Spleen (tissue), 11 donors: ENCODE data around the gene DIRAS1. TPM values are rescaled to one million over a fixed set of nuclear protein-coding genes. Genes with fewer than 3 reads are reported as not detected.

Experiments used
- DNase-seq: peaks from one replicate; pipeline ENCODE4 v3.0.0-alpha.2; 2020
- H3K27ac ChIP-seq, 8 donors: fragments of 200-600 bp; sonication (generic) in 7 of 8; 1 replicate in 4 of 8; 2 replicates in 4 of 8; pipeline versions ENCODE4 v1.5.0 to v1.8.0; 2016 to 2021; ENCODE audit warnings: inconsistent platforms in 4 of 8, mild to moderate bottlenecking in 4 of 8, moderate library complexity in 1 of 8
- H3K27me3 ChIP-seq, 7 donors: fragments of 200-600 bp; sonication (generic) in 6 of 7; replicated peaks in 1 of 7; 1 replicate in 4 of 7; 2 replicates in 3 of 7; pipeline versions ENCODE4 v1.5.0 to v1.8.0; 2016 to 2021; ENCODE audit warnings: inconsistent platforms in 3 of 7, mild to moderate bottlenecking in 1 of 7
- H3K36me3 ChIP-seq, 6 donors: fragments of 200-600 bp; sonication (generic) in 5 of 6; 1 replicate in 4 of 6; 2 replicates in 2 of 6; pipeline versions ENCODE4 v1.5.0 to v1.8.0; 2016 to 2021; ENCODE audit warnings: inconsistent platforms in 2 of 6
- H3K4me1 ChIP-seq, 6 donors: fragments of 200-600 bp; sonication (generic) in 5 of 6; 1 replicate in 3 of 6; 2 replicates in 3 of 6; pipeline versions ENCODE4 v1.5.0 to v1.8.0; 2016 to 2021; ENCODE audit warnings: inconsistent platforms in 3 of 6
- H3K4me3 ChIP-seq, 8 donors: fragments of 200-600 bp; sonication (generic) in 7 of 8; 1 replicate in 4 of 8; 2 replicates in 4 of 8; pipeline versions ENCODE4 v1.5.0 to v1.8.0; 2016 to 2021; ENCODE audit warnings: inconsistent platforms in 4 of 8, mild to moderate bottlenecking in 4 of 8, moderate library complexity in 2 of 8
- H3K9me3 ChIP-seq, 8 donors: fragments of 200-600 bp; sonication (generic) in 7 of 8; 1 replicate in 4 of 8; 2 replicates in 4 of 8; pipeline versions ENCODE4 v1.5.0 to v1.8.0; 2016 to 2021; ENCODE audit warnings: inconsistent platforms in 4 of 8
- POLR2A ChIP-seq, 3 donors: fragments of 450-650 bp; IDR thresholded peaks; one replicate each; pipeline ENCODE4 v1.5.1; 2017; ENCODE audit warnings: antibody characterized with exemption in 3 of 3, mild to moderate bottlenecking in 1 of 3
- POLR2AphosphoS5 ChIP-seq, 3 donors: sonication (generic); formaldehyde crosslinking; IDR thresholded peaks; one replicate each; pipeline ENCODE4 v1.5.1; 2017; ENCODE audit warnings: antibody characterized with exemption in 3 of 3
- WGBS, 5 donors: extraction: QIAGEN DNeasy Blood & Tissue Kit in 3 of 5; methylation state at CpG; one replicate each; pipeline versions ENCODE4 v1.1.5 to v1.1.7; 2013 to 2018; 5-methylcytosine and 5-hydroxymethylcytosine counted together
- intact Hi-C: fragments of 100-400 bp; cut with DNase I; formaldehyde crosslinking; loops from one replicate; pipeline ENCODE4 v1.15.0; 2023; ENCODE audit warnings: low total_unique reads
- polyA plus RNA-seq, 3 donors: library from polyadenylated mRNA; stranded (reverse); fragments of 200-250 nt; gene quantifications; one replicate each; pipeline ENCODE4 v1.2.1, GENCODE V29; 2013
- total RNA-seq, 7 donors: library from RNA; depleted of rRNA in 3 of 7; stranded (reverse); fragments of >200 nt in 3 of 7; fragmentation: NEBNext Ultra II Directional in 4 of 7; extraction: Animal tissue kit (Norgen Biotek cat#: 25700) in 4 of 7; gene quantifications; one replicate each; pipeline versions ENCODE4 v1.1.0 to v1.2.1, GENCODE V29; 2016 to 2021
- TF ChIP-seq, protein P1 (sequence below), 11 experiments: fragments of 200-600 bp in 7 of 11; fragments of 450-650 bp in 4 of 11; sonication (generic) in 4 of 11; IDR thresholded peaks in 8 of 11; conservative IDR thresholded peaks in 3 of 11; 1 replicate in 7 of 11; 2 replicates in 4 of 11; pipeline versions ENCODE4 v1.4.0 to v1.8.0; 2016 to 2021; ENCODE audit warnings: antibody characterized with exemption in 11 of 11, inconsistent platforms in 4 of 11, mild to moderate bottlenecking in 1 of 11
- donor health status: healthy with polysubstance abuse.
- donor health status: DM: no; HTN: no; CAD: no; lungs with moderate emphysema.
- donor health status: DM: no; HTN: no; CAD: no.
- donor health status: Bipolar disorder and iron deficiency.
- donor health status: healthy.
- donor health status: DM: no; HTN: no; CAD: no.
- donor health status: DM: yes; HTN: yes; CAD: no.

DIRAS1 gene
- total and polyA plus RNA-seq, 10 donors: 1.3 to 17.1 (median 3.5) TPM

- Histone ChIP-seq H3K4me3 (no peak overlapping the region), H3K36me3 (peaks cover 0 to 67% (median 51%) of the 10 kb centered on the region in 6 donors), H3K27me3 (no peaks in the 10 kb centered on the region), H3K27ac (no peak overlapping the region), H3K9me3 (peaks cover 0 to 8% (median 0%) of the 10 kb centered on the region in 8 donors), H3K4me1 (peaks cover 0 to 49% (median 29%) of the 10 kb centered on the region in 6 donors)
- WGBS, 5 donors: 83 to 92% (median 89%) methylated on average over 21 to 26 of the region's 26 CpGs
- intact Hi-C loops: no loop called here
- TF ChIP-seq POLR2AphosphoS5 (IDR thresholded peaks at IDR 0.05): peak in 1 of 3 donors; percentile 10
- TF ChIP-seq POLR2A (IDR thresholded peaks at IDR 0.05): no peak
- DNase-seq: no peak
Measured at GRCh38 chr19:2734589-2735288, 13.6 kb upstream of the DIRAS1 start.

GRCh38 chr19:2733930-2734588, 12.9 kb upstream of the DIRAS1 start:
- Histone ChIP-seq H3K4me3 (no peak overlapping the region), H3K4me1 (peaks cover 0 to 43% (median 24%) of the 10 kb centered on the region in 6 donors), H3K27me3 (no peaks in the 10 kb centered on the region), H3K27ac (no peak overlapping the region), H3K9me3 (peaks cover 0 to 8% (median 0%) of the 10 kb centered on the region in 8 donors), H3K36me3 (peaks cover 0 to 67% (median 51%) of the 10 kb centered on the region in 6 donors)
- TF ChIP-seq, protein P1, sequence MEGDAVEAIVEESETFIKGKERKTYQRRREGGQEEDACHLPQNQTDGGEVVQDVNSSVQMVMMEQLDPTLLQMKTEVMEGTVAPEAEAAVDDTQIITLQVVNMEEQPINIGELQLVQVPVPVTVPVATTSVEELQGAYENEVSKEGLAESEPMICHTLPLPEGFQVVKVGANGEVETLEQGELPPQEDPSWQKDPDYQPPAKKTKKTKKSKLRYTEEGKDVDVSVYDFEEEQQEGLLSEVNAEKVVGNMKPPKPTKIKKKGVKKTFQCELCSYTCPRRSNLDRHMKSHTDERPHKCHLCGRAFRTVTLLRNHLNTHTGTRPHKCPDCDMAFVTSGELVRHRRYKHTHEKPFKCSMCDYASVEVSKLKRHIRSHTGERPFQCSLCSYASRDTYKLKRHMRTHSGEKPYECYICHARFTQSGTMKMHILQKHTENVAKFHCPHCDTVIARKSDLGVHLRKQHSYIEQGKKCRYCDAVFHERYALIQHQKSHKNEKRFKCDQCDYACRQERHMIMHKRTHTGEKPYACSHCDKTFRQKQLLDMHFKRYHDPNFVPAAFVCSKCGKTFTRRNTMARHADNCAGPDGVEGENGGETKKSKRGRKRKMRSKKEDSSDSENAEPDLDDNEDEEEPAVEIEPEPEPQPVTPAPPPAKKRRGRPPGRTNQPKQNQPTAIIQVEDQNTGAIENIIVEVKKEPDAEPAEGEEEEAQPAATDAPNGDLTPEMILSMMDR (IDR thresholded peaks at IDR 0.05 in 8 of 11, conservative IDR thresholded peaks at IDR 0.05 in 3 of 11): no peak
- intact Hi-C loops: no loop called here
- 87 to 94% (median 92%) methylated on average over 31 to 35 of the region's 35 CpGs for WGBS, 5 donors
- DNase-seq: no peak

GRCh38 chr19:2732883-2733282, 11.7 kb upstream of the DIRAS1 start:
- Histone ChIP-seq H3K27ac (no peak overlapping the region), H3K4me1 (peaks cover 0 to 31% (median 13%) of the 10 kb centered on the region in 6 donors), H3K9me3 (peaks cover 0 to 8% (median 0%) of the 10 kb centered on the region in 8 donors), H3K27me3 (peaks cover 0 to 2% (median 0%) of the 10 kb centered on the region in 7 donors), H3K4me3 (no peak overlapping the region), H3K36me3 (peaks cover 0 to 67% (median 51%) of the 10 kb centered on the region in 6 donors)
- WGBS, 5 donors: 95 to 99% (median 96%) methylated on average over 14 to 38 of the region's 38 CpGs
- intact Hi-C loops: no loop called here
- TF ChIP-seq, protein P1 (IDR thresholded peaks at IDR 0.05 in 8 of 11, conservative IDR thresholded peaks at IDR 0.05 in 3 of 11): no peak
- TF ChIP-seq POLR2A (IDR thresholded peaks at IDR 0.05): no peak
- no peak for DNase-seq

DNA sequence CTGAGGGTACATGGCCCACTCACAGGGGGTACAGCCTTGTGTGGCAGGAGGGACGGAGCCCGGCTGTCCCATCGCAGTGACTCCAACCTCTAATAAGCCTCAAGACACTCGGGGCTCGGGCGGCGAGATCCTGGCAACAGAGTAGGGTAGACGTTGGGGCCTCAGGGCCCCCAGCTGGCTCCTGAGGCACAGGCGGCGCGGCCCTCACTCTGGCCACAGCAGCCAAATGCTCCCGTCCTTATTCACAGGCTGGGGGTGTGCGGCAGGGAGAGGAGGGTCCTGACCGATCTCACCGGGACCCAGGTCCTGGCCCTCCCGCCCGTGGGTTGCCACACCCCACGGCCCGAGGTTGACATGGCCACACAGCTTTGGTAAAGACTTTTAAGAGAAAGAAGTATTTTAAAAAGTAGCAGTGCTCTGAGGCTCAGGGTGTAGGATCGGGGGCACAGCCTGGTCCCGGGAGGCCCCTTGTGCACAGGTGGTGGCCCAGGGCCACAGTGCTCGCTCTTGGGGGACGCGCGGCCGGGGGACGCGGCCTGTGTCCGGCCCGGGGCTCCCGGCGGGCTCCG, 11.1 kb upstream of the DIRAS1 start:
- intact Hi-C loops: no loop called here
- DNase-seq: no peak
- TF ChIP-seq POLR2A (IDR thresholded peaks at IDR 0.05): no peak
- no peak for TF ChIP-seq POLR2AphosphoS5 (IDR thresholded peaks at IDR 0.05)
- TF ChIP-seq, protein P1 (IDR thresholded peaks at IDR 0.05 in 8 of 11, conservative IDR thresholded peaks at IDR 0.05 in 3 of 11): no peak
- Histone ChIP-seq H3K4me1 (peaks cover 0 to 26% (median 7%) of the 10 kb centered on the region in 6 donors), H3K27ac (no peak overlapping the region), H3K36me3 (peaks cover 0 to 64% (median 50%) of the 10 kb centered on the region in 6 donors), H3K9me3 (peaks cover 0 to 8% (median 0%) of the 10 kb centered on the region in 8 donors), H3K4me3 (no peak overlapping the region), H3K27me3 (peaks cover 0 to 8% (median 0%) of the 10 kb centered on the region in 7 donors)
- 91 to 98% (median 94%) methylated on average over 19 to 33 of the region's 33 CpGs for WGBS, 5 donors
